Dedifferentiated amniotic fluid mesenchymal stem cell (primary cell): ENCODE data around the gene HAS3.
A peak's percentile ranks its signal among the peaks of the same experiment; 100 is the strongest.
"Not testable (repeated sequence)": the region's sequence is repeated elsewhere in the genome, so short reads cannot be mapped to it uniquely, and the experiment has no call there.

Experiments used
- DNase-seq: peaks from one replicate; pipeline ENCODE4 v3.0.0-alpha.2; 2016; ENCODE audit errors: extremely low spot score

The HAS3 gene

GRCh38 chr16:69116256-69116875 is 10.9 kb downstream of the HAS3 start:
- no peak for DNase-seq

DNA sequence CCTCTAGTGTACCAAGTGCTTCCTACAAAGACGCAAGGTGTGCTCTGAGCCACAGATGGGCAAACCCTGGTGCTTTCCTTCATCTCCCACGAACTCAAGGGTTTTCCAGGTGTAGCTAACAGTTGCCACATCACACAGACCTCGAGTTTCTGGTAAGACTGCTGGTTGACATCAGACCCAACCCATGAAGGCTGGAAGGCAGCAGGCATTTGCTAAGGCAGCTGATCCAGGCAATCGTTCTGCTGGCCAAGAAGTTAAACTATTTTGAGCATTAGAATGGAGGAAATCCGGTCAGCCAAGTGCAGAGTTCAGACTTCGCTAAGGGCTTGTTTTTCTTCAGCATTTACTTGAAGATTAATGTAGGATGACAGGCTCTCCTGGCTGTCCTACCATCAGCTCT is 11.5 kb downstream of the HAS3 start:
- DNase-seq, result no peak

DNA sequence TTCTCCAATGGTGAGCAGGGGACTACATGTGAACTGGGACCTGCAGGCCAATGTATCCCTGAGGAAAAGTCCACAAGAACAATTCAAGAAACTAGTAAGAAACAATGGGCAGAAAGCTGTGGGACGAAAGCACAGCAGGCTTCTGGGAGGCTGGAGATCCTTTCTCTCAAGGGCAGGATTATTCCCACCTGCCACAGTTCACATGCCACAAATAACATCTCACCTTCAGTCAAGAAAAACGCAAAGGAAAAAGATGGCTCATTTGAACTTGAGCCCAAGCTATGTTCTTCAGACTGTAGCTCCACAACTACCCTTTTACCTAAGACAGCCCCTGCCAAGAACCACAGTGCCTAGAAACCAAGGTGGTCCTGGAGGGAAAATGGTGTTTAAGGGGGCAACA is 13.0 kb downstream of the HAS3 start:
- DNase-seq, result no peak

- no peak for DNase-seq
These were observed 13.5 kb downstream of the HAS3 start for GRCh38 chr16:69118994-69119393.

GRCh38 chr16:69119536-69119935 is 14.1 kb downstream of the HAS3 start:
- no peak for DNase-seq

- DNase-seq, result no peak
These were observed 14.7 kb downstream of the HAS3 start for GRCh38 chr16:69120096-69120664.

- DNase-seq, result peak; percentile 67
These were observed 18.5 kb downstream of the HAS3 start for GRCh38 chr16:69123910-69124309.

DNA sequence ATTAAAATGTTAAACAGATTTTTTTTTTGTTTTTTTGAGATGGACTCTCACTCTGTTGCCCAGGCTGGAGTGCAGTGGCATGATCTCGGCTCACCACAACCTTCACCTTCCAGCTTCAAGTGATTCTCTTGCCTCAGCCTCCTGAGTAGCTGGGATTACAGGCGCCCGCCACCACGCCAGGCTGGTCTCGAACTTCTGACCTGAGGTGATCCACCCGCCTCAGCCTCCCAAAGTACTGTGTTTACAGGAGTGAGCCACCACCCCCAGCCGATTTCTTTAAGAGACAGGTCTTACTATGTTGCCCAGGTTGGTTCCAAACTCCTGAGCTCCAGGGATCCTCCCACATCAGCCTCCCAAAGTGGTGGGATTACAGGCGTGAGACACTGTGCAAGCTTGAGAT is 19.0 kb downstream of the HAS3 start:
- DNase-seq, result not testable (repeated sequence)

GRCh38 chr16:69124961-69125360 is 19.5 kb downstream of the HAS3 start:
- DNase-seq, result not testable (repeated sequence)

DNA sequence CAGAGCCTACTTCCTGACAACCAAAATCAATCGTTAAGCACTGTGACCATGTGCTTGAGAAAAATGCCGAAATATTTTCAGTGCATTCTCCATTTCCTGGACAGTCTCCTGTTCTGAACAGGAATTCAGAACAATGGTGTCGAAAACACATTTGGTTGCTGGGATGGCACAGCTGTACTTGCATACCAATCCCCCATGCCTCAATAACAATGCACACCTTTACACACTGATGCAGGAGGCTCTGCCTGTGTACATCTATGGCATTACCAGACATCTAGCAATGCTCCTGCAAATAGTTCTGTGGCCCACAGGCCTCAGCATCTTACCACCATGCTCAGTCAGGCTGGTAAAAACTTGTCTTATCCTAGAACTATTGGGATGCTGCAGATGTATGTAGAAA is 20.8 kb downstream of the HAS3 start:
- no peak for DNase-seq

- not testable (repeated sequence) for DNase-seq
These were observed 21.3 kb downstream of the HAS3 start for GRCh38 chr16:69126801-69127200.

GRCh38 chr16:69127966-69128510 is 22.6 kb downstream of the HAS3 start:
- no peak for DNase-seq

- no peak for DNase-seq
These were observed 25.0 kb downstream of the HAS3 start for GRCh38 chr16:69130461-69130860.

DNA sequence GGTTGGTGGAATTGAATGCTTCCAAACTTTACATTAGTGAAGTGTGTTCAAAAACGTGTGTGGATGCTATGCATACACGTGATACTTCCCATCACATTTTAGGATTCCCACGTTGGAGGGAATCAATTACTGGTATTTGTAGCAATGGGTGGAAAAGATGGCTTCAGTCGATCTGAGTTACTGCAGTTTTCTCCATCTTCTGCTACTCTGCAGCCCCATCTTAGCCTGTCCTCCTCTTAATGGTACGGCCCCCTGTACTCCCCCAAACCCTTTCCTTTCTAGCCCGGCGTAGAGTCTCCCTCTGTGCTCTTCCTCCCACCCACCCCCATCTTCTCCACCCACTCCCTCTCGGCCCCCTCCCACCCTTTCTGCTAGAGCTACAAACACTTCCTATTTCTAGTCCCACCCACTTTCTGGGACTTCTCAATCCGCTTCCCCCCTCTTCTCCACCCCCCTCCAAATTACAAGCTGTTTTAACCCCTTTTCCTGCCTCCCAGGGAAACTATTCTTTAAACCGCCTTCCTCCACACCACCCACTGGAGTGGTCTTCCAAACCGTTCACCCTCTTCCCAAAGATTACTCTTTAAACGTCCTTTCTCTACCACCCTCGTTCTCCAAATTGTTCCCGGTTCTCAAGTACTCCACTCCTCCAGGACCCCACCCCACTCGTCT is 25.9 kb downstream of the HAS3 start:
- no peak for DNase-seq

DNA sequence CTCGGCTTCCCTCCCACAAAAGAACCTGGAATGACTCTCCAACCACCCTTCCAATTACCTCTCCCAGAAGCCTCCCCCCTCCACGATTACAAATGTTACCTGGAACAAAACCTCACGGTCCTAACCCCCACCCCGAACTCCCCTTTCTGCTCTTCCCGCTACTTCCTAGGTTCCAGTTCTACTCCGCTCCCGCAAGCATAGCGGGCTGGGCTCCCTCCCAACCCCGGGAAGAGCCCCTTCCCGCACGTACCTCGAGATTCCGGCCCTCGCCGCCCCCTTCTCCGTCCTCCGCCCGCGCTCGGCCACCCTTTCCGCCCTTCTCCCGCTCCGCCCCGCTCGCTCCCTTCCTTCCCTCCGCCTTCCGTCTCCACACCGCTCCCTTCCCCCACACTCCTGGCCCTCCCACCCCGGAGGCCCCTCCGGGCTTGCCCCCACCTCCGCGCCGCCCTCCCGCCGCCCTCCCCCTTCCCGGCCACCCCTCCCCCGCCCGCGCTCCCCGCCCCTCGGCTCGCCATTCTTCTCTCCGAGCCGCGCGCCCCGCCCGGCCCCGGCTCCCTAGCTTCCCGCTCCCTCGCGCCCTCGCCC is 26.5 kb downstream of the HAS3 start:
- peak; percentile 24 for DNase-seq

- DNase-seq, result peak; percentile 71
These were observed 27.2 kb downstream of the HAS3 start, which contains the start of the genes CHTF8 and UTP4 for GRCh38 chr16:69132424-69133252. Gene CHTF8 (minus strand): TSS chr16:69132588. CDS start chr16:69121458, 11,130 bp downstream. Gene UTP4 (plus strand): TSS chr16:69132649. CDS start chr16:69133460, 811 bp downstream.

GRCh38 chr16:69133373-69133954 is 28.0 kb downstream of the HAS3 start:
- no peak for DNase-seq

GRCh38 chr16:69138608-69139007 is 33.2 kb downstream of the HAS3 start:
- DNase-seq, result no peak

DNA sequence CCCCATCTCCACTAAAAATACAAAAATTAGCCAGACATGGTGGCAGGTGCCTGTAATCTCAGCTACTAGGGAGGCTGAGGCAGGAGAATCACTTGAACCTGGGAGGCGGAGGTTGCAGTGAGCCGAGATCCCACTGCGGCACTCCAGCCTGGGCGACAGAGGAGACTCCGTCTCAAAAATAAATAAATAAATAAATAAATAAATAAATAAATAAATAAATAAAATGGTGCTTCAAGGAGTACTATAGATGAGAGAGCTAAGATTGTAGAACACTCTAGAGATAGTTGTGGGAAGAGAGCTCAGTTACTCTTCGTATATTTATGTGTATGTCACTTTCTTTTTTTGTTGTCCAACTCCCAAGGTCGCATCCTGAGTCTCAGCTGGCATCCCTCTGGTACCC is 34.0 kb downstream of the HAS3 start:
- DNase-seq, result not testable (repeated sequence)

DNA sequence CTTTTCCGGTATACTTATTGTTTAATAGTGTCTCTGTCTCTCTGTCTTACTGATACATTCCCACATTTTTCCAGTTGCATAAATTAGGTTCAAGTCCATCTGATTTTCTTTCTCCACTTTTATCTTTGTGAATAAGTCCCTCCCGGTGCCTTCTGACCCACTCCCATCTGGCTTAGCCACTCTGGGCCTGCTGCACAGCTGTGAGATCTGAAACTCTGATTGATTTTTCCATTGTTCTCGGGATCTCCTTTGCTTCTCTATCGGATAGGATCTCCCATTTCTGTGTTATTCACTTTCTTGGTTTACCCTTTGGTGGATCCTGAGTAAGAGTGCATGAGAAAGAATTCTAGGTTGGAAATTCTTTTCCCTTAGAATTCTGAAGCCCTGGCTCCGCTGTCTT is 35.6 kb downstream of the HAS3 start:
- DNase-seq, result no peak

DNA sequence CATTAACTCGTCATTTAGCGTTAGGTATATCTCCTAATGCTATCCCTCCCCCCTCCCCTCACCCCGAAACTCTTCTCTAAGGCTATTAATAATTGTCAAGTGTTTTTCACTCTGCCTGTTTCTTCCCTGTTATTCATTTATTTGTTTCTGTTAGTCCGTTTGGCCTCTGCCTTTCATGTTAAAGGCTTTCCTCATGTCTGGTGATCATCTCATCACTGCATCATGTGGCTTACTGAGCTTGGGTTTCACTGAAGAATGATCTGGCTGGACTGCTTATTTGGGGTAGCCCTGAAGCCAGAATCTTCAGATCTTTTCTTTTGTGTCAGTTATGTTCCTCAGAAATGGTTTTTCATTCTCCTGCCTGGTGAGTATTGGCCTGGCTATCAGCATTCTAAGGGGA is 36.5 kb downstream of the HAS3 start:
- no peak for DNase-seq
